ENCODE measurements around the gene ARRDC1.
"Not testable (repeated sequence)": the region's sequence is repeated elsewhere in the genome, so short reads cannot be mapped to it uniquely, and the experiment has no call there.

The ARRDC1 gene

GRCh38 chr9:137583957-137584356 lies 21.5 kb upstream of the ARRDC1 start:
- DNase-seq (ENCODE audit: low read depth in 2 of 2) = no peak

GRCh38 chr9:137586854-137587253 lies 18.6 kb upstream of the ARRDC1 start:
- DNase-seq (ENCODE audit: low read depth in 2 of 2) = no peak

GRCh38 chr9:137588311-137588710 lies 17.2 kb upstream of the ARRDC1 start:
- DNase-seq (ENCODE audit: low read depth in 2 of 2) = no peak

GRCh38 chr9:137588891-137589290 lies 16.6 kb upstream of the ARRDC1 start:
- DNase-seq (ENCODE audit: low read depth in 2 of 2) = no peak

- DNase-seq (ENCODE audit: low read depth in 2 of 2) = no peak
Observed at GRCh38 chr9:137589441-137590122, 15.9 kb upstream of the ARRDC1 start.

GRCh38 chr9:137590123-137590468 lies 15.4 kb upstream of the ARRDC1 start:
- DNase-seq (ENCODE audit: low read depth in 2 of 2) = no peak

GRCh38 chr9:137590469-137591383 lies 14.8 kb upstream of the ARRDC1 start, which contains the start of gene ZMYND19:
TSS of gene ZMYND19 (minus strand) at chr9:137590512. CDS start at chr9:137590263, 249 bp downstream.
- DNase-seq (ENCODE audit: low read depth in 2 of 2) = peak; percentile 82 to 84

GRCh38 chr9:137592767-137593166 lies 12.7 kb upstream of the ARRDC1 start:
- no peak for DNase-seq (ENCODE audit: low read depth in 2 of 2)

- DNase-seq (ENCODE audit: low read depth in 2 of 2) = no peak
Observed at GRCh38 chr9:137593176-137593575, 12.3 kb upstream of the ARRDC1 start.

GRCh38 chr9:137596577-137596976 lies 8.9 kb upstream of the ARRDC1 start:
- not testable (repeated sequence) for DNase-seq (ENCODE audit: low read depth in 2 of 2)

- DNase-seq (ENCODE audit: low read depth in 2 of 2) = no peak
Observed at GRCh38 chr9:137598943-137599342, 6.5 kb upstream of the ARRDC1 start.

- DNase-seq (ENCODE audit: low read depth in 2 of 2) = no peak
Observed at GRCh38 chr9:137602661-137603060, 2.8 kb upstream of the ARRDC1 start.

GRCh38 chr9:137603879-137604278 lies 1.6 kb upstream of the ARRDC1 start:
- no peak for DNase-seq (ENCODE audit: low read depth in 2 of 2)

GRCh38 chr9:137604345-137605086 lies 970 bp upstream of the ARRDC1 start:
- DNase-seq (ENCODE audit: low read depth in 2 of 2) = no peak

GRCh38 chr9:137606005-137606621 lies 627 bp downstream of the ARRDC1 start:
- no peak for DNase-seq (ENCODE audit: low read depth in 2 of 2)

- no peak for DNase-seq (ENCODE audit: low read depth in 2 of 2)
Observed at GRCh38 chr9:137606734-137607138, 1.2 kb downstream of the ARRDC1 start.

- DNase-seq (ENCODE audit: low read depth in 2 of 2) = no peak
Observed at GRCh38 chr9:137607141-137607857, 1.8 kb downstream of the ARRDC1 start.

GRCh38 chr9:137610944-137611343 lies 5.5 kb downstream of the ARRDC1 start:
- DNase-seq (ENCODE audit: low read depth in 2 of 2) = no peak

- no peak for DNase-seq (ENCODE audit: low read depth in 2 of 2)
Observed at GRCh38 chr9:137611623-137612609, 6.4 kb downstream of the ARRDC1 start.

GRCh38 chr9:137612741-137613142 lies 7.3 kb downstream of the ARRDC1 start:
- DNase-seq (ENCODE audit: low read depth in 2 of 2) = no peak
